HepG2 (cell line): Measurements from ENCODE around the gene PRTN3. TPM values are rescaled to one million over a fixed set of nuclear protein-coding genes. Genes with fewer than 3 reads are reported as not detected.
A peak's percentile ranks its signal among the peaks of the same experiment; 100 is the strongest.

Experiments
- ATAC-seq: fragments of 200-7000 bp; cut with Tn5 transposase; 3 replicates; pipeline ENCODE4 v1.9.1; 2020; ENCODE audit warnings: mild to moderate bottlenecking, moderate library complexity
- BruUV-seq: library from RNA; stranded (reverse); fragments of 400-500 nt; replicated peaks from 2 replicates; lab custom pipeline; 2021; lab: Mats Ljungman, UMichigan
- CTCF ChIA-PET: fragments of 300-600 bp; formaldehyde crosslinking; extraction: SDS; loops from one replicate; lab custom pipeline; 2021; ENCODE audit warnings: low total read pairs, inconsistent platforms, low intra/inter-chr PET ratio; lab: Yijun Ruan, JAX
- POLR2A ChIA-PET: fragments of 350-600 bp; sonication (Branson Sonifier 250); formaldehyde crosslinking; loops from one replicate; lab custom pipeline; 2020; ENCODE audit warnings: antibody characterized with exemption, inconsistent platforms; lab: Yijun Ruan, JAX
- DNase-seq: peaks from one replicate; pipeline ENCODE4 v3.0.0-alpha.2; 2015; ENCODE audit warnings: low spot score
- FAIRE-seq: peaks from 3 replicates; lab custom pipeline; 2011; peaks lifted over from hg19 to GRCh38; lab: Jason Lieb, UNC
- H2AFZ ChIP-seq: one replicate; pipeline ENCODE4 v1.6.1; 2011; ENCODE audit warnings: low read length, inconsistent platforms
- H3K27ac ChIP-seq: fragments of 300-600 bp; 3 replicates; pipeline ENCODE4 v1.8.0; 2011; ENCODE audit warnings: mixed run types, mild to moderate bottlenecking, mixed read lengths, low read length, inconsistent platforms; ENCODE audit not compliant: insufficient read depth; ENCODE audit errors: extremely low read length
- H3K27me3 ChIP-seq, 2 experiments: fragments of 200-600 bp in 1 of 2; 2 replicates in 1 of 2; 3 replicates in 1 of 2; pipeline versions ENCODE4 v1.6.0 to v1.8.0; 2011; ENCODE audit warnings: low read length in 2 of 2, mild to moderate bottlenecking in 2 of 2, moderate library complexity in 2 of 2, inconsistent platforms in 1 of 2; ENCODE audit not compliant: insufficient read depth in 2 of 2, control insufficient read depth in 1 of 2
- H3K36me3 ChIP-seq, 2 experiments: fragments of 200-600 bp in 1 of 2; replicated peaks in 1 of 2; 2 replicates in 1 of 2; 3 replicates in 1 of 2; pipeline versions ENCODE4 v1.5.1 to v1.8.0; 2011; ENCODE audit warnings: low read length in 2 of 2, inconsistent platforms in 1 of 2; ENCODE audit not compliant: insufficient read depth in 2 of 2, control insufficient read depth in 1 of 2
- H3K4me1 ChIP-seq: 2 replicates; pipeline ENCODE4 v1.5.1; 2012; ENCODE audit warnings: low read length, inconsistent platforms; ENCODE audit not compliant: insufficient read depth
- H3K4me2 ChIP-seq: 2 replicates; pipeline ENCODE4 v1.6.0; 2011; ENCODE audit warnings: low read depth, low read length, inconsistent platforms
- H3K4me3 ChIP-seq, 3 experiments: fragments of 200-600 bp in 1 of 3; sonication (generic), shearing (Covaris generic) in 1 of 3; replicated peaks in 1 of 3; 2 replicates each; pipeline ENCODE4 v1.5.1; 2011 to 2016; ENCODE audit warnings: low read length in 3 of 3, inconsistent platforms in 2 of 3, low read depth in 2 of 3, mild to moderate bottlenecking in 2 of 3, control low read depth in 1 of 3, mixed read lengths in 1 of 3; ENCODE audit not compliant: insufficient read depth in 1 of 3
- H3K79me2 ChIP-seq: one replicate; pipeline ENCODE4 v1.6.1; 2011; ENCODE audit warnings: low read length, inconsistent platforms; ENCODE audit not compliant: insufficient read depth
- H3K9ac ChIP-seq: 2 replicates; pipeline ENCODE4 v1.6.0; 2011; ENCODE audit warnings: mild to moderate bottlenecking, low read depth, low read length, inconsistent platforms; ENCODE audit not compliant: insufficient read depth
- H3K9me3 ChIP-seq: 2 replicates; pipeline ENCODE4 v1.5.1; 2012; ENCODE audit warnings: mild to moderate bottlenecking, low read length
- H4K20me1 ChIP-seq: 2 replicates; pipeline ENCODE4 v1.6.0; 2011; ENCODE audit warnings: inconsistent platforms, mild to moderate bottlenecking, low read length, moderate library complexity; ENCODE audit not compliant: insufficient read depth
- FOXA3 ChIP-seq: IDR thresholded peaks from 2 replicates; pipeline ENCODE4 v1.6.1; 2016; ENCODE audit warnings: missing genetic modification reagents, missing compliant biosample characterization
- MYNN ChIP-seq: sonication (generic); formaldehyde crosslinking; IDR thresholded peaks from 2 replicates; pipeline ENCODE4 v1.4.0; 2020; ENCODE audit warnings: mild to moderate bottlenecking, low read depth, missing genetic modification reagents
- PCBP2 ChIP-seq: fragments of 200-400 bp; formaldehyde crosslinking; optimal IDR thresholded peaks from 2 replicates; pipeline ENCODE3; 2018; ENCODE audit warnings: low read length, low read depth; ENCODE audit not compliant: poor library complexity, severe bottlenecking
- ZFP36L1 ChIP-seq: sonication (generic); formaldehyde crosslinking; IDR thresholded peaks from 2 replicates; pipeline ENCODE4 v1.8.0; 2022; ENCODE audit warnings: mild to moderate bottlenecking, missing genetic modification reagents, moderate library complexity
- ZMYM4 ChIP-seq: sonication (generic); formaldehyde crosslinking; IDR thresholded peaks from 2 replicates; pipeline ENCODE4 v1.8.1; 2023; ENCODE audit warnings: mild to moderate bottlenecking, missing genetic modification reagents
- ZNF317 ChIP-seq: sonication (generic); formaldehyde crosslinking; IDR thresholded peaks from 2 replicates; pipeline ENCODE4 v1.5.0; 2020; ENCODE audit warnings: mild to moderate bottlenecking, missing genetic modification reagents
- WGBS: methylation state at CpG from one replicate; pipeline ENCODE4 v1.1.6; 2017; ENCODE audit warnings: low lambda C conversion rate; 5-methylcytosine and 5-hydroxymethylcytosine counted together
- in situ Hi-C: cut with HindIII; loops from 2 replicates; pipeline ENCODE4 v1.10.0; 2017; ENCODE audit warnings: low pct_unique_long_range_greater_than_20kb; ENCODE audit not compliant: extremely low pct_ligation_motif_present
- intact Hi-C: fragments of 100-400 bp; cut with micrococcal nuclease; formaldehyde crosslinking; loops from one replicate; pipeline ENCODE4 v1.10.0; 2022; ENCODE audit not compliant: unreplicated experiment
- polyA plus RNA-seq, 8 experiments: library from polyadenylated mRNA; depleted of rRNA in 3 of 8; stranded (reverse) in 7 of 8; unstranded in 1 of 8; fragments of >200 nt; fragmentation: Illumina TruSeq in 4 of 8; extraction: Trizol in 4 of 8; gene quantifications; 2 replicates each; pipeline versions ENCODE4 v1.2.1 to v1.2.3, GENCODE V29; 2011 to 2016; ENCODE audit warnings: low read depth in 4 of 8, missing spikeins in 1 of 8, mixed read lengths in 1 of 8; ENCODE audit not compliant: insufficient read depth in 1 of 8
- total RNA-seq, 5 experiments: library from RNA; depleted of rRNA; stranded (reverse); fragments of >200 nt; fragmentation: Illumina TruSeq; extraction: Trizol; gene quantifications; 2 replicates each; pipeline ENCODE4 v1.2.3, GENCODE V29; 2016; ENCODE audit warnings: low read depth in 1 of 5
- TF ChIP-seq, protein P1 (sequence below): sonication (generic); formaldehyde crosslinking; IDR thresholded peaks from 2 replicates; pipeline ENCODE4 v1.4.0; 2020; ENCODE audit warnings: low read depth, mild to moderate bottlenecking, missing genetic modification reagents

The PRTN3 gene
- total and polyA plus RNA-seq, 2 of the 13 experiments (the other 11 are each of a cell fraction or from before 2014, with no cell fraction given): not detected

DNA sequence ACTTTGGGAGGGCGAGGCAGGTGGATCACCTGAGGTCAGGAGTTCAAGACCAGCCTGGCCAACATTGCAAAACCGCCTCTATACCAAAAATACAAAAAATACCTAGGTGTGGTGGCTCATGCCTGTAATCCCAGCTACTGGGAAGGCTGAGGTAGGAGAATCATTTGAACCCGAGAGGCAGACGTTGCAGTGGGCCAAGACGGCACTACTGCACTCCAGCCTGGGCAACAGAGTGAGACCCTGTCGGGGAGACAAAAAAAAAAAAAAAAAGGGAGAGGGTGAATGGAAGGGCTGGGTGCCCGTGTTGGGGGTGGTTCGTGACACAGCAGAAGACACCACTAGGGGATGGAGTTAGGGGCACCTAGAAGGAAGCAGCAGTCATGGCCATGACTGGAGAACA is 29.5 kb downstream of the PRTN3 start (continued):
- TF ChIP-seq ZNF317 (CRISPR knock-in tag) (no peak), PCBP2 (no peak)

GRCh38 chr19:870963-871401 is 30.2 kb downstream of the PRTN3 start:
- no peak for ATAC-seq
- FAIRE-seq: no peak
- POLR2A ChIA-PET: no interaction called here

More at GRCh38 chr19:870963-871401, 30.2 kb downstream of the PRTN3 start:
- intact Hi-C loops (no loop called here), in situ Hi-C loops (no loop called here)
- no peaks in the 10 kb centered on the region for H4K20me1 ChIP-seq
- H3K9me3 ChIP-seq: no peaks in the 10 kb centered on the region
- no peak overlapping the region for H3K4me3 ChIP-seq
- H3K27ac ChIP-seq: peak overlapping the region; percentile 40
- WGBS: 97% methylated on average over 17 of the region's 28 CpGs
- peaks cover 3 to 12% of the 10 kb centered on the region in 2 experiments; a peak in 3 of 5 replicates for H3K36me3 ChIP-seq
- H3K4me2 ChIP-seq: no peak overlapping the region
- H3K79me2 ChIP-seq: no peaks in the 10 kb centered on the region
- TF ChIP-seq ZFP36L1 (CRISPR knock-in tag) (no peak), MYNN (CRISPR knock-in tag) (0 out of 2 replicates have a peak, but pooled peaks have one; percentile 15), ZMYM4 (no peak), FOXA3 (CRISPR knock-in tag) (no peak)
- TF ChIP-seq, protein P1, sequence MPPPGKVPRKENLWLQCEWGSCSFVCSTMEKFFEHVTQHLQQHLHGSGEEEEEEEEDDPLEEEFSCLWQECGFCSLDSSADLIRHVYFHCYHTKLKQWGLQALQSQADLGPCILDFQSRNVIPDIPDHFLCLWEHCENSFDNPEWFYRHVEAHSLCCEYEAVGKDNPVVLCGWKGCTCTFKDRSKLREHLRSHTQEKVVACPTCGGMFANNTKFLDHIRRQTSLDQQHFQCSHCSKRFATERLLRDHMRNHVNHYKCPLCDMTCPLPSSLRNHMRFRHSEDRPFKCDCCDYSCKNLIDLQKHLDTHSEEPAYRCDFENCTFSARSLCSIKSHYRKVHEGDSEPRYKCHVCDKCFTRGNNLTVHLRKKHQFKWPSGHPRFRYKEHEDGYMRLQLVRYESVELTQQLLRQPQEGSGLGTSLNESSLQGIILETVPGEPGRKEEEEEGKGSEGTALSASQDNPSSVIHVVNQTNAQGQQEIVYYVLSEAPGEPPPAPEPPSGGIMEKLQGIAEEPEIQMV (CRISPR knock-in tag): no peak
- no peak overlapping the region for H3K9ac ChIP-seq
- no peak for DNase-seq
- no TSS peak for BruUV-seq
- CTCF ChIA-PET: no interaction called here
- H2AFZ ChIP-seq: no peak overlapping the region
- H3K4me1 ChIP-seq: no peaks in the 10 kb centered on the region
- H3K27me3 ChIP-seq: no peaks in the 10 kb centered on the region
